ENCODE data around the gene GRAMD2A. TPM values are rescaled to one million over a fixed set of nuclear protein-coding genes. Genes with fewer than 3 reads are reported as not detected.

The GRAMD2A gene
- total RNA-seq, 4 donors from 2014 or later = 0.19 to 0.46 (median 0.24) TPM; not detected in 1

GRCh38 chr15:72217216-72217615 lies 19.6 kb upstream of the GRAMD2A start:
- TF ChIP-seq CTCF (IDR thresholded peaks at IDR 0.05) = no peak
- DNase-seq (ENCODE audit: low spot score) = no peak
- no peak for ATAC-seq (ENCODE audit: low FRiP score)

- no peak for TF ChIP-seq CTCF (IDR thresholded peaks at IDR 0.05)
Measured at GRCh38 chr15:72216079-72216478, 18.5 kb upstream of the GRAMD2A start.

GRCh38 chr15:72207558-72208085 lies 10.0 kb upstream of the GRAMD2A start:
- no peak for DNase-seq (ENCODE audit: low spot score)
- ATAC-seq (ENCODE audit: low FRiP score) = no peak
- no peak for TF ChIP-seq CTCF (IDR thresholded peaks at IDR 0.05)

More at GRCh38 chr15:72216079-72216478, 18.5 kb upstream of the GRAMD2A start:
- no peak for DNase-seq (ENCODE audit: low spot score)
- no peak for ATAC-seq (ENCODE audit: low FRiP score)

- TF ChIP-seq CTCF (IDR thresholded peaks at IDR 0.05) = no peak
- DNase-seq (ENCODE audit: low spot score) = no peak
- ATAC-seq (ENCODE audit: low FRiP score) = no peak
Measured at GRCh38 chr15:72206677-72207000, 9.1 kb upstream of the GRAMD2A start.

- DNase-seq (ENCODE audit: low spot score) (no peak), ATAC-seq (ENCODE audit: low FRiP score) (no peak)
- no peak for TF ChIP-seq CTCF (IDR thresholded peaks at IDR 0.05)
Measured at GRCh38 chr15:72205896-72206676, 8.5 kb upstream of the GRAMD2A start.

- TF ChIP-seq CTCF (IDR thresholded peaks at IDR 0.05) = no peak
- ATAC-seq (ENCODE audit: low FRiP score) (no peak), DNase-seq (ENCODE audit: low spot score) (no peak)
Measured at GRCh38 chr15:72205273-72205672, 7.7 kb upstream of the GRAMD2A start.

- TF ChIP-seq CTCF (IDR thresholded peaks at IDR 0.05) = no peak
- DNase-seq (ENCODE audit: low spot score) = no peak
- ATAC-seq (ENCODE audit: low FRiP score) = peak; percentile 36
Measured at GRCh38 chr15:72203507-72203837, 5.9 kb upstream of the GRAMD2A start.

Data from omental fat pad (tissue), 4 donors.